ENCODE measurements around the gene PTPRCAP.

DNA sequence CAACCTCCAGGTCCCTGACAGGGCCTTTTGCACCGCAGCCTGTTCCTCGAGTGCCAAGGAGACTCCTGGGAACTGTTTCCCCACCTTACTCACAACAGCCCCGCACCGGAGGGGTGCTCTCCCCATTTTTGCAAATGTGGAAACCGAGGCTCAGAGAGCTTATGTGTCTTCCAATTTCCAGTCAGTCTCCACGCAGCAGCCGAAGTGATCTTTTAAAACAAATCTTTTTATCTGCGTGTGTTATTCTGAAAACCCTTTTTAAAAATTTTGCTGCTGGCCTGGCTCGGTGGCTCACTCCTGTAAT, 32.0 kb upstream of the PTPRCAP start:
- no peak for TF ChIP-seq SIN3A (IDR thresholded peaks at IDR 0.05; ENCODE audit: borderline replicate concordance, insufficient read depth, low read length)
- TF ChIP-seq, protein P1, sequence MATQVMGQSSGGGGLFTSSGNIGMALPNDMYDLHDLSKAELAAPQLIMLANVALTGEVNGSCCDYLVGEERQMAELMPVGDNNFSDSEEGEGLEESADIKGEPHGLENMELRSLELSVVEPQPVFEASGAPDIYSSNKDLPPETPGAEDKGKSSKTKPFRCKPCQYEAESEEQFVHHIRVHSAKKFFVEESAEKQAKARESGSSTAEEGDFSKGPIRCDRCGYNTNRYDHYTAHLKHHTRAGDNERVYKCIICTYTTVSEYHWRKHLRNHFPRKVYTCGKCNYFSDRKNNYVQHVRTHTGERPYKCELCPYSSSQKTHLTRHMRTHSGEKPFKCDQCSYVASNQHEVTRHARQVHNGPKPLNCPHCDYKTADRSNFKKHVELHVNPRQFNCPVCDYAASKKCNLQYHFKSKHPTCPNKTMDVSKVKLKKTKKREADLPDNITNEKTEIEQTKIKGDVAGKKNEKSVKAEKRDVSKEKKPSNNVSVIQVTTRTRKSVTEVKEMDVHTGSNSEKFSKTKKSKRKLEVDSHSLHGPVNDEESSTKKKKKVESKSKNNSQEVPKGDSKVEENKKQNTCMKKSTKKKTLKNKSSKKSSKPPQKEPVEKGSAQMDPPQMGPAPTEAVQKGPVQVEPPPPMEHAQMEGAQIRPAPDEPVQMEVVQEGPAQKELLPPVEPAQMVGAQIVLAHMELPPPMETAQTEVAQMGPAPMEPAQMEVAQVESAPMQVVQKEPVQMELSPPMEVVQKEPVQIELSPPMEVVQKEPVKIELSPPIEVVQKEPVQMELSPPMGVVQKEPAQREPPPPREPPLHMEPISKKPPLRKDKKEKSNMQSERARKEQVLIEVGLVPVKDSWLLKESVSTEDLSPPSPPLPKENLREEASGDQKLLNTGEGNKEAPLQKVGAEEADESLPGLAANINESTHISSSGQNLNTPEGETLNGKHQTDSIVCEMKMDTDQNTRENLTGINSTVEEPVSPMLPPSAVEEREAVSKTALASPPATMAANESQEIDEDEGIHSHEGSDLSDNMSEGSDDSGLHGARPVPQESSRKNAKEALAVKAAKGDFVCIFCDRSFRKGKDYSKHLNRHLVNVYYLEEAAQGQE (IDR thresholded peaks at IDR 0.05; ENCODE audit: insufficient read depth in 1 of 2, low read depth in 2 of 2, low read length in 2 of 2) = no peak
- no peak for TF ChIP-seq POLR2AphosphoS5 (IDR thresholded peaks at IDR 0.05; ENCODE audit: low read depth, low read length)
